GM18868 (cell line): ENCODE measurements around the gene CHMP4A.
A peak's percentile ranks its signal among the peaks of the same experiment; 100 is the strongest.

Source experiments
- ATAC-seq: cut with Tn5 transposase; IDR thresholded peaks from one replicate; pipeline ENCODE4 v1.9.1; 2021; ENCODE audit warnings: mild to moderate bottlenecking, moderate library complexity; ENCODE audit not compliant: unreplicated experiment

The CHMP4A gene

DNA sequence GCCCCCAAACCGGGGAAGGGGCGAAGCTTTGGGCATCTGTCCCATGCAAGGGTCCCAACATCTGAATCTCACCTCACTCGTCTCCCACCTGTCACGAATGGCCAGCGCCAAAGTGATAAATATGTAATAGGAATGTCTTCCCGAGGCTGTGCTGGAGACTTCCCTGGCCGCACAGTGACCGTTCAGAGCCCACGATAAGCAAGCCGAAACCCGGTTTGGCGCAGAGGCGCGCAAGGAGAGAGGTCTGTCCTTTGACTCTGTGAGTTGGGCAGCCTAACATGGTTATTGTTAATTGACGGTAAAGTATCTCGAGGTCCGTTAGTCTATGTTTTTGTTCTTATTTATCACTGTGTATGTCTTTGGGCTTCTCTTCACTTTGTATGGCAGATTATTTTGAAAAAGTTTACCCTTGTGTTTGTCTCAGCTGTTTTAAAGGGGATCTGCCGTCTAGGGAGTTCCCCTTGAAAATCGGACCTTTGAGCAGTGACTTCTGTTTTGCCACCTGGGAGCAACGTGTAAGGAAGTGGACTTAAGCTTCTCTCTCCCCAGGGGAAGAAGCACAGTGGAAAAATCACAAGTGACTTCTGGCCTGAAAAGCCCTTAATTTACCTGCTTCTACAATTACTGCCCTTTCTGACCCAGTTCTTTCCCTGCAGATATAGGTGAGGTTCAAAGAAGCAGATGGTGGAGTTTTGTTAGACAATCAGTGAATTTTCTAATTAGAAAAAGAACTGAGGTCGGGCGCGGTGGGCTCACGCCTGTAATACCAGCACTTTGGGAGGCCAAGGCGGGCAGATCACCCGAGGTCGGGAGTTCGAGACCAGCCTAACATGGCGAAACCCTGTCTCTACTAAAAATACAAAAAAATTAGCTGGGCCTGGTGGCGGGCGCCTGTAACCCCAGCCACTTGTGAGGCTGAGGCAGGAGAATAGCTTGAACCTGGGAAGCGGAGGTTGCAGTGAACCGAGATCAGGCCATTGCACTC is 16.9 kb downstream of the CHMP4A start:
- ATAC-seq: peak; percentile 10

GRCh38 chr14:24195186-24196070 is 17.9 kb downstream of the CHMP4A start, which contains the start of gene TM9SF1:
TSS of gene TM9SF1 (minus strand) at chr14:24195441. CDS start at chr14:24195019, 422 bp downstream.
- ATAC-seq: peak; percentile 87

DNA sequence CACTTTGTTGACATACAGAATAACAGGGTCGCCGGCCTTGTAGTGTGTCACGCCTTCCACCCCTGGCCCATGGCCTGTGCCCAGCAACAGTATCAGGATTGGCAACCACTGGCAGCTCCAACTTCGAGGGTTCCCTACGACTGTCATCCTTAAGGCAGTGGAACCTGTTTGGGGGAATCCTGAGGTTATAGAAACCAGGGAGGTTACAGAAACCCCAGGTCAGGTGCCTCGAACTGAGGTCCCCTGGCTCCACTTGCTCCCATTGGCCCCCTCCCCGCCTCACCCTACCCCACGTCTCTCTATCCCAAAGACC is 18.5 kb downstream of the CHMP4A start:
- no peak for ATAC-seq

- ATAC-seq: no peak
These were observed 19.0 kb downstream of the CHMP4A start for GRCh38 chr14:24194186-24194872.

DNA sequence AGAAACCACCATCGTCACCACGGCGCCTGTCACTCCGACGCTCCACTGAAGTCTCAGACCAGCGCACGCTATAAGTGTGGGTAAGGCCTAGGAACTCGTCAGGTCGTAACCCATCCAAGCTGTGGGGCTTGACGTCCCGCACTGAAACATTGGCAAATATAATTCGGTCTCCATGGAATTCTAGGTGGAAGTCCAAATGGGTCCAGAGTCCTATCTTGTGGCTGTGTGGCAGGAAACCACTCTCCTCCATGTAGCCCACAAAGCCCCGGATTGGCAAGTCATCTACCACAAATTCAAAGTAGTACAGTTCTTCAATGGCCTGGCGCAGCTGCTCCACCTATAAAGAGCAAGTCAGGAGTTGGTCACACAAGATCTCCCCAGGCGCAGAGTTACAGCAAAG is 20.4 kb downstream of the CHMP4A start:
- no peak for ATAC-seq

GRCh38 chr14:24190416-24190815 is 22.9 kb downstream of the CHMP4A start:
- no peak for ATAC-seq

DNA sequence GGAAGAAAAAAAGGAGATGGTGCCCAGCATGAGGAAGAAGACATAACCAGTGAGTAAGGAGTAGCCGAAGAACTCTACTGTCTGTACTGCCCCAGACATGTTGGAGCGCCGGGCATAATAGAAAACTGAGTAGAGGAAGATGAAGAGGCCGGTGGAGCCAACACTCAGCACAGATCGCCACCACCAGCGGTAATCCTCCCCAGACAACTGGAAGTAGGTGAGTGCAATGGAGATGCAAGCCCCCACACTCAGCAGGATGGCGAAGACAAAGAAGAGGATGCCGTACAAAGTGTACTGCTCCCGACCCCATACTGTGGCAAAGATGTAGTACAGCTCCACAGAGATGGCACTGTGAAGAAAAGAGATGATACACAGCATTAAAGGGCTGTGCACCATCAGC is 23.8 kb downstream of the CHMP4A start:
- ATAC-seq: no peak

- no peak for ATAC-seq
These were observed 24.3 kb downstream of the CHMP4A start for GRCh38 chr14:24189059-24189375.

DNA sequence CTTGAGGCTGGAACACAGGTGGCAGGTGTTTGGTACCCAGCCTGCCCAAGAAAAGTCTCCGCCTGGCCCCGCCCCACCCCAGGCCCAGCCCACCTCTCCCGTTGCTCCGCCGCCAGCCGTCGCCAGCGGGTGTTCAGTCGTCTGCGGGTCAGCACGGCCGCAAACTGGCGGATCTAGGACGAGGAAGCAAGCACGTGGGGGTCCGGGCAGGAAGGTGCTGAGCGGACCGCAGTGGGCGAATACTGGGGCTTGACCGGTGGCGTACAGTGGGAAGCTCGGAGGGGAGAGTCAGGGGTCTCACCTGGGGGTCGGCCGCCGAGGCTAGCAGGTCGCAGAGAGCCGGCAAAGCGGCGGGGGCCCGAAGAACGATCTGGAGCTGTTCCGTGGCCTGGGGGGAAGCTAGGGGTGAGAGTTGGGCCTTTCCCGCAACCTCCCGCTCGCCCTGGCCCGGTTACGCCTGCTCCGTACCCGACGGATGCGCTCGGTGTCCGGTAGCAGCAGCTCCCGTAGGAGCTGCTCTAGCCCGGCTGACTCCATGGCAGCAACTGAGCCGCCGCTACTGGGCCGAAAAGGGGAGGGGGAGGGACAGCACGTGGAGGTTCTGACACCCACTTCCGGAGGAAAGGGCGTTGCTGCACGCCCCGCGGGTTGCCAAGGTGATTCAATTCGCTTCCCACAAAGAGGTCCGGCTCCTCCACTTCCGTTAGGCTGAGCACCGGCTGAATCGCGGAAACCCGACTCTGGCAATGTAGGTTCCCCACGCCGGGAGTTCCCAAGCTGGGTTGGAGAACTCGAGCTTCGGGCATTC is 24.8 kb downstream of the CHMP4A start, which contains the start of gene IPO4:
IPO4 (minus strand) TSS at position 566 of the 808 bp plus-strand sequence; CDS start at position 537, 29 bp downstream.
- ATAC-seq: peak; percentile 97

- no peak for ATAC-seq
These were observed 25.8 kb downstream of the CHMP4A start for GRCh38 chr14:24187539-24187915.

GRCh38 chr14:24186831-24187538 is 26.3 kb downstream of the CHMP4A start:
- ATAC-seq: no peak

- no peak for ATAC-seq
These were observed 27.5 kb downstream of the CHMP4A start for GRCh38 chr14:24185741-24186140.

DNA sequence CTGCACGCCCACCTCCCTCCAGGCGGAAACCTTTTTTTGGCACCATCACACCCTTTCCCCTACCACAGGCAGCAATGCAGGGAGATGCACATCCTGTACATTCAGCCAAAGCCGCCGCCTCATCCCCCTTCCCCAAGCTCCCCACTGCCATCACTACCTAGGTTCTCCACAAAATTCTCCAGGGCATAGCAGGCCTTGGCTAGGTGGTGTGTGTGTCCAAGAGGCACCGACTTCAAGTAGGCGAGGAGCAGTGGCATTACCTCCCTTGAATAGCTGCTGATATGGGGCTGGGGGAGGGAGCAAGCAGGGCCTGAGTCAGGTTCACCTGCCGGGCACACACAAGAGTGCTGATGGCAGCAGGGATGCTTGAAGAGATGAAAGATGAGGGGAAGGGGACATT is 28.3 kb downstream of the CHMP4A start:
- ATAC-seq: no peak

DNA sequence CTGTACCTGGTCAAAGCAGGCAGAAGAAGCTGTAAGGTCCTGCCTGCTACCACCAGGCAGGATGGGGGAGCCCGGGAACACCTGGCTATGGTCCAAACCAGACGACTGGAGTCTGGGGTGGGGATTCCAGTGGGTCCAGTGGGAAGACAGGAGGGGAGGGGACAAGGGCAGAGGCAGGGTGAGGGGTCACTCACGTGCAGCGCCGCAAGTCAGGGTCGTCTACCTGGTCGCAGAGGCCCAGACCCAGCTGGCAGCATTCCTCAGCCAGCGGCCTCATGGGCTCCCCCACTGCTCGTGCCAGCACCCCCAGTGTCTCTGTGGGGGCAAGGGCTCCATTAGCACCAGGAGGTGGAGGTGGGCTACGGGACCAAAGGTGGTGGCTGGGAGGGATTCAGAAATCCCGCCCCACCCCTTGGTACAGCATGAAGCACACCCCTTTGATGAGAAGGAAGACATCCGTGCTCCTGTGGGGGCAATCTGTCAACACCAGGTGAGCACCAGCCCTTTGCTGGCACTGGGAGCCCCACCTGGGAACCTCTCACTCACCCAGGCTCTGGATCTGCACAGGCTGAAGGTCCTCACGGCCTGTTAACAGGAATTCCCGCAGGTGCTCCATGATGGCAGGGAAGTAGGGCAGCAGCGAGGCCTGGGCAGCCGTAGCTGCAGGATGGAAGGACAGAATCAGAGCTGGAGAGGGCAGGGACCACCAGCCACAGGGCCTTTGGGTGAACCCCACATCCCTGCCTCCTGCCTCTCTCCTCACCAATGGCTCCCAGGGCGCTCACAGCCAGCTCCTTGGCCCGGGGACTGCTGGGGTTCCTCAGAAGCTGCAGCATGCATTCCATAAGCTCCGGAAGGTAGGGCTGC is 29.0 kb downstream of the CHMP4A start:
- ATAC-seq: no peak

DNA sequence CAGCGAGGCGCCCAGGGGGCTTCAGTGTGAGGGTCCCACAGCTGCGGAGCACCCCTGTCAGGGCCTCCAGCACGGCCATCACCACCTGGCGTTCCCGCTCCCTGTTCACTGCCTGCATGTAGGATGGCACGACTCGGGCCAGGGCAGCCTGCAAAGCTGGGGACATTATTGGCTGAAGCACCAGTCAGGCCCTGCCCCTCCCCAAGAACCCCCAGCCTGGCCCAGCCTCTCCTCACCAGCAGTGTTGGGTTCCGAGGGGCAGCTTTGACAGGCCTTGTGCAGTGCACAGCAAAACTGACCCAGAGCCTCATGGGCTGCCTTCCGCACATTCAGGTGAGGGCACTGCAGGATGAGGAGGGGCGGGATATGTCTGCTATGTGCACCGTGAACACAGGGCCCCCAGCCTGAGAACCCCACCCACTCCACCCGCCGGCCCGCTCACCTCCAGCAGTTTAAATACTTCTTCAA is 30.2 kb downstream of the CHMP4A start:
- no peak for ATAC-seq

DNA sequence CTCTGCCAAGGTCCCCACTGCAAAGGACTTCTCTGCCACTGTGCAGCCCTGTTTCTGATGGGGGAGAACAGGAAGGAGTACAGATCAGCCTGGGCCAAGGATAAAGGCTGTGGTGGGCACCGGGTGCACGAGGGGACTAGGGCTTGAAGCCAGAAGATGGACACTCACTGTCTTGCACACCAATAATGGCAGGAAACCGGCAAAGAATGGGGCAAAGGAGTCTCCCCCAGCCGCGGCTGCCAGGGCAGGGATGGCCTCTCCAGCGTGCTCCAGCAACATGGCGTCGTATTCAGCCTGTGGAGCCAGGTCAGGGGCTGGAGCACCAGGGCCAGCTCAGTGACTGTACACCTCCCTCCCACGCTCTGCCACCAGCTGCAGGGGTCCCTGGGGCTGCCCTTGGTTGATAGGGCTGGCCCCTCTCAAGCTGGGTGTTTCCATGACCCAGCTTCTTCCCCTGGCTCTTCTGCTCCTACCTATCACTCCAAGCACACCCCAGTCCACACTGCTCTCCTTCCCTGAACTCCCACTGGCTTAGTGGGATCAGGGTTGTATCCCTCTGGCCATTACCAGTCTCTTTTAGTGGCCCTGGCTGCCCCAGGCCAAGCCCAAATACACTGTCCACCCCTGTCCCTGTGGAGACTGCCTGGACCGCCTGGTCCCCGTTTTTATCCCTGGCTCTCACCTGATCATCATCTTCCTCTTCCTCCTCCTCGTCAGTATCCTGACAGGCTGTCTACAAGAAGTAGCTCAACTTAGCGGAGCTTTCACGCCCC is 31.0 kb downstream of the CHMP4A start:
- no peak for ATAC-seq

GRCh38 chr14:24181371-24182077 is 31.8 kb downstream of the CHMP4A start:
- ATAC-seq: no peak
